HEK293 (cell line): ENCODE measurements around the gene PHACTR3.

Source experiments
- CTCF ChIP-seq: fragments of 450-650 bp; formaldehyde crosslinking; IDR thresholded peaks from 2 replicates; pipeline ENCODE4 v1.5.1; 2016; ENCODE audit warnings: missing biosample characterization, missing genetic modification characterization
- HOXC10 ChIP-seq: sonication (generic); formaldehyde crosslinking; IDR thresholded peaks from 2 replicates; pipeline ENCODE4 v1.8.1; 2023; ENCODE audit warnings: mild to moderate bottlenecking, missing genetic modification reagents
- PRDM10 ChIP-seq: fragments of 450-650 bp; formaldehyde crosslinking; IDR thresholded peaks from 2 replicates; pipeline ENCODE4 v1.5.1; 2016; ENCODE audit warnings: missing biosample characterization, missing genetic modification characterization
- ZNF16 ChIP-seq: fragments of 450-650 bp; formaldehyde crosslinking; IDR thresholded peaks from 2 replicates; pipeline ENCODE4 v1.5.1; 2016; ENCODE audit warnings: low read depth, missing biosample characterization, missing genetic modification characterization
- ZNF274 ChIP-seq, 2 experiments: fragments of 200-500 bp in 1 of 2; fragments of 450-650 bp in 1 of 2; sonication (Bioruptor generic) in 1 of 2; formaldehyde crosslinking in 1 of 2; IDR thresholded peaks; 2 replicates each; pipeline versions ENCODE4 v1.5.1 to v1.6.1; 2014 to 2016; ENCODE audit warnings: borderline replicate concordance in 1 of 2, inconsistent platforms in 1 of 2, low read length in 1 of 2, missing biosample characterization in 1 of 2, missing genetic modification characterization in 1 of 2
- ZNF302 ChIP-seq: fragments of 450-650 bp; formaldehyde crosslinking; IDR thresholded peaks from 2 replicates; pipeline ENCODE4 v1.5.1; 2016; ENCODE audit warnings: missing biosample characterization, missing genetic modification characterization, low read depth
- ZNF473 ChIP-seq: fragments of 450-650 bp; formaldehyde crosslinking; IDR thresholded peaks from 2 replicates; pipeline ENCODE4 v1.5.1; 2017; ENCODE audit warnings: missing biosample characterization, missing genetic modification characterization
- ZNF830 ChIP-seq: fragments of 450-650 bp; IDR thresholded peaks from 2 replicates; pipeline ENCODE4 v1.5.0; 2018; ENCODE audit warnings: missing biosample characterization, missing genetic modification characterization, low read depth, mild to moderate bottlenecking, moderate library complexity
- TF ChIP-seq, protein P1 (sequence below): fragments of 450-650 bp; formaldehyde crosslinking; IDR thresholded peaks from 2 replicates; pipeline ENCODE4 v1.5.1; 2016; ENCODE audit warnings: missing biosample characterization, missing genetic modification characterization

DNA sequence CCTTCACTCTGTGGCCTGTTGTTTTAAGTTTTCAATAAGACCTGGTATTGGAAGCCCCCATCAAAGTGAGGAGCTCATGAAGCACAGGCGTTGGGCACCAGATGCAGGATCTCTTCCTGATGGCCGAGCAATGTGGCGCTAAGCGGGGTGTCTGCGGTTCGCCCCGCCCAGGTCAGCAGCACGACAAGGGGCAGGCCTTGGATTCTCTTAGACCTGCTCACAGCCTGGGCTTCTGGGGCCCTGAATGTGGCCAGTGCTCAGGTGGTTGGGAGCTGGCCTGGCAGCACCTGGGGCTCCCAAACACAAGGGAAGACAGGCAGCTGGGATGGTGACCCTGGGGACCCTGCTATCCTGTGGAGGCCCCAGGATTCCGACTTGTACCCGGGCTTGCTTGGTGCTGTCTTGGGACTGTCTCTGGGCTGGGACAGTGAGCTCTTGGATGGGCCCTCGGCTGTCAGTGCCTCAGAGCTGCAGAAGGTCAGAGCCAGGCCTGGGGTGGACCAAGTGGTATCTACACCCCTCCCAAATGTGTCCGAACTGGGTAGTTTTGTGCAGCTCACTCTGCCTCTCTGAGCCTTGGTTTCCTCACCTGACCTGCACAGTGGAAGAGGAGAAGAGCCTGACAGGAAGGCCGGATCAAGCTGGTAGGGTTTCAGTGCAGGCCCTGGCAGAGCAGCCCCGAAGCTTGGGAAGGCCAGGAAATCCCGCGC is 69.1 kb downstream of the PHACTR3 start:
- TF ChIP-seq CTCF (no peak), HOXC10 (CRISPR knock-in tag) (no peak), ZNF16 (no peak), PRDM10 (tag by site-specific recombination) (no peak), ZNF473 (tag by site-specific recombination) (no peak), ZNF302 (tag by site-specific recombination) (no peak), ZNF274 (IDR thresholded peaks at IDR 0.05; ENCODE audit: low read length) (no peak), ZNF274 (tag by site-specific recombination; IDR thresholded peaks at IDR 0.05; ENCODE audit: borderline replicate concordance) (no peak), ZNF830 (tag by site-specific recombination) (no peak)
- TF ChIP-seq, protein P1, sequence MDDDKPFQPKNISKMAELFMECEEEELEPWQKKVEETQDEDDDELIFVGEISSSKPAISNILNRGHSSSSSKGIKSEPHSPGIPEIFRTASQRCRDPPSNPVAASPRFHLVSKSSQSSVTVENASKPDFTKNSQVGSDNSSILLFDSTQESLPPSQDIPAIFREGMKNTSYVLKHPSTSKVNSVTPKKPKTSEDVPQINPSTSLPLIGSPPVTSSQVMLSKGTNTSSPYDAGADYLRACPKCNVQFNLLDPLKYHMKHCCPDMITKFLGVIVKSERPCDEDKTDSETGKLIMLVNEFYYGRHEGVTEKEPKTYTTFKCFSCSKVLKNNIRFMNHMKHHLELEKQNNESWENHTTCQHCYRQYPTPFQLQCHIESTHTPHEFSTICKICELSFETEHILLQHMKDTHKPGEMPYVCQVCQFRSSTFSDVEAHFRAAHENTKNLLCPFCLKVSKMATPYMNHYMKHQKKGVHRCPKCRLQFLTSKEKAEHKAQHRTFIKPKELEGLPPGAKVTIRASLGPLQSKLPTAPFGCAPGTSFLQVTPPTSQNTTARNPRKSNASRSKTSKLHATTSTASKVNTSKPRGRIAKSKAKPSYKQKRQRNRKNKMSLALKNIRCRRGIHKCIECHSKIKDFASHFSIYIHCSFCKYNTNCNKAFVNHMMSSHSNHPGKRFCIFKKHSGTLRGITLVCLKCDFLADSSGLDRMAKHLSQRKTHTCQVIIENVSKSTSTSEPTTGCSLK (tag by site-specific recombination), result no peak
